Erythroblast (primary cell): Measurements from ENCODE around the gene DYNC2H1.

Source experiments
- DNase-seq, 2 experiments: peaks; one replicate each; lab custom pipeline; 2025; lab: John Stamatoyannopoulos, UW
- GATA1 ChIP-seq: IDR thresholded peaks from 2 replicates; pipeline ENCODE4 v1.6.1; 2011; ENCODE audit warnings: low read depth, mild to moderate bottlenecking, control low read depth, low read length, moderate library complexity
- POLR2A ChIP-seq: IDR thresholded peaks from 2 replicates; pipeline ENCODE4 v1.6.1; 2011; ENCODE audit warnings: mild to moderate bottlenecking, low read length

DYNC2H1 gene

GRCh38 chr11:103108933-103109817, at the start of gene DYNC2H1:
DYNC2H1 (plus strand) TSS chr11:103109426; CDS start chr11:103109575, 149 bp downstream.
- TF ChIP-seq POLR2A: peak; percentile 29
- TF ChIP-seq GATA1: no peak
- DNase-seq: peak; percentile 94 to 95

GRCh38 chr11:103061656-103062055, 47.6 kb upstream of the DYNC2H1 start:
- DNase-seq: no peak
- TF ChIP-seq GATA1 (no peak), POLR2A (no peak)

- TF ChIP-seq POLR2A: no peak
- TF ChIP-seq GATA1: no peak
- DNase-seq: peak in 1 of 2 experiments; percentile 8
These were observed 42.1 kb upstream of the DYNC2H1 start for GRCh38 chr11:103067118-103067517.

- DNase-seq: no peak
- TF ChIP-seq GATA1: no peak
- TF ChIP-seq POLR2A: no peak
These were observed 39.9 kb upstream of the DYNC2H1 start for GRCh38 chr11:103069367-103069766.

GRCh38 chr11:103070142-103070541, 39.1 kb upstream of the DYNC2H1 start:
- DNase-seq: no peak
- no peak for TF ChIP-seq POLR2A
- no peak for TF ChIP-seq GATA1

GRCh38 chr11:103071008-103071407, 38.2 kb upstream of the DYNC2H1 start:
- no peak for DNase-seq
- TF ChIP-seq POLR2A (no peak), GATA1 (no peak)

GRCh38 chr11:103076361-103076760, 32.9 kb upstream of the DYNC2H1 start:
- no peak for DNase-seq
- TF ChIP-seq GATA1 (no peak), POLR2A (no peak)

- no peak for DNase-seq
- TF ChIP-seq GATA1 (no peak), POLR2A (no peak)
These were observed 31.7 kb upstream of the DYNC2H1 start for GRCh38 chr11:103077554-103077953.

- no peak for TF ChIP-seq POLR2A
- no peak for TF ChIP-seq GATA1
- no peak for DNase-seq
These were observed 30.5 kb upstream of the DYNC2H1 start for GRCh38 chr11:103078710-103079109.

- no peak for DNase-seq
- no peak for TF ChIP-seq GATA1
- no peak for TF ChIP-seq POLR2A
These were observed 29.4 kb upstream of the DYNC2H1 start for GRCh38 chr11:103079833-103080232.

GRCh38 chr11:103085758-103086365, 23.4 kb upstream of the DYNC2H1 start:
- DNase-seq: no peak
- TF ChIP-seq GATA1 (no peak), POLR2A (no peak)

GRCh38 chr11:103086461-103086860, 22.8 kb upstream of the DYNC2H1 start:
- DNase-seq: peak in 1 of 2 experiments; percentile 13
- TF ChIP-seq GATA1 (no peak), POLR2A (no peak)

GRCh38 chr11:103091064-103091800, 18.0 kb upstream of the DYNC2H1 start:
- TF ChIP-seq POLR2A (no peak), GATA1 (no peak)
- DNase-seq: peak; percentile 68 to 71

GRCh38 chr11:103091801-103092524, 17.3 kb upstream of the DYNC2H1 start, which contains the start of gene DCUN1D5:
DCUN1D5 (minus strand) TSS chr11:103092160; CDS start chr11:103091872, 288 bp downstream.
- TF ChIP-seq POLR2A (peak; percentile 98), GATA1 (no peak)
- peak; percentile 97 to 98 for DNase-seq
